ENCODE measurements around the gene CCDC141.
"Not testable (repeated sequence)": the region's sequence is repeated elsewhere in the genome, so short reads cannot be mapped to it uniquely, and the experiment has no call there.

The CCDC141 gene, protein sequence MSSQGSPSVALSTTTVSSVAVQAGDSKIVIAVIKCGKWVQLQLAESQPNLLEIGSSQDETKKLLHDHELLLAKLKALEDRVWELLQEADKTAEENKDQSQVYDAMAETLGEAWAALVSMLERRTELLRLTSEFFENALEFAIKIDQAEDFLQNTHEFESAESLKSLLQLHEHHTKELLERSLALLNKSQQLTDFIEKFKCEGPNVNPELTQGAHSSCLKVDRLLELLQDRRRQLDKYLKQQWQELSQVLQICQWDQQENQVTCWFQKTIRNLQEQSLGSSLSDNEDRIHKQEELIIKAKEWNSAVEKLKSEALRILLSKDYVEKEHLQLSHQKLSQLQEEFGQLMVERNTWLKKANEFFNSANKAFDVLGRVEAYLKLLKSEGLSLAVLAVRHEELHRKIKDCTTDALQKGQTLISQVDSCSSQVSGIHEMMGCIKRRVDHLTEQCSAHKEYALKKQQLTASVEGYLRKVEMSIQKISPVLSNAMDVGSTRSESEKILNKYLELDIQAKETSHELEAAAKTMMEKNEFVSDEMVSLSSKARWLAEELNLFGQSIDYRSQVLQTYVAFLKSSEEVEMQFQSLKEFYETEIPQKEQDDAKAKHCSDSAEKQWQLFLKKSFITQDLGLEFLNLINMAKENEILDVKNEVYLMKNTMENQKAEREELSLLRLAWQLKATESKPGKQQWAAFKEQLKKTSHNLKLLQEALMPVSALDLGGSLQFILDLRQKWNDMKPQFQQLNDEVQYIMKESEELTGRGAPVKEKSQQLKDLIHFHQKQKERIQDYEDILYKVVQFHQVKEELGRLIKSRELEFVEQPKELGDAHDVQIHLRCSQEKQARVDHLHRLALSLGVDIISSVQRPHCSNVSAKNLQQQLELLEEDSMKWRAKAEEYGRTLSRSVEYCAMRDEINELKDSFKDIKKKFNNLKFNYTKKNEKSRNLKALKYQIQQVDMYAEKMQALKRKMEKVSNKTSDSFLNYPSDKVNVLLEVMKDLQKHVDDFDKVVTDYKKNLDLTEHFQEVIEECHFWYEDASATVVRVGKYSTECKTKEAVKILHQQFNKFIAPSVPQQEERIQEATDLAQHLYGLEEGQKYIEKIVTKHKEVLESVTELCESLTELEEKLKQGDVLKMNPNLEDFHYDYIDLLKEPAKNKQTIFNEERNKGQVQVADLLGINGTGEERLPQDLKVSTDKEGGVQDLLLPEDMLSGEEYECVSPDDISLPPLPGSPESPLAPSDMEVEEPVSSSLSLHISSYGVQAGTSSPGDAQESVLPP (N-terminal part only)

DNA sequence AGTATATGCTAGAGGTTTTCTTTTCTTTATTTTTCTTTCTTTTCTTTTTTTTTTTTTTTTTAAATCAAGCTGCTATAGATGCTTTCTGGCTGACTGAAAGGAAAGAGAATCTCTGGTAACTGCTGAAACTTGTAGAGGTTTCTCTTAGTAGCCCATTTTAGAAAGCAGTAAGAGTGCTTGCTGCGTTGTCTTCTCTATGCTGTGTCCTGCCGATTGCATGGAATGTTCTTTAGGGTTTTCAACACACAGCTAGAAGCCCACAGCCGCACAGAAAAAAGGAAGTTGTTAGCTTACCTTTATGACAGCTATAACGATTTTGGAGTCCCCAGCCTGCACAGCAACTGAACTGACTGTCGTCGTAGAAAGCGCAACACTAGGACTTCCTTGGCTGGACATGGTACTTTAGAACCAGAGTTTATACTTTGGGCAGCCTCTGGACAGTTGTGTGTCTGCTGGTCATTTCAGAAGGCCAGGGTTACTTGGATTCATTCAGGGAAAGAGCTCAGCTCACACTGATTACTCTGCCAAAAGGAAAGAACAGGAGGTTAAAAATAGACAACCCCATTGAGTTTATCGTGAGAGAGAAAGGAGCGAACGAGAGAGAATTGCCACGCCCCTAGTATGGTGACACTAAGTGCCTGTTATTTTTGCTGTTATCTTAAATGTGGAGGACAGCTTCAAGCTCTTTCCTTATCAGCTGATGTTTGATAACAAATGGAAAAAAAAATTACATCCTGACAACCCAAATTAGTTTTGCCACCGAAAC, at the start of gene CCDC141:
TSS of gene CCDC141 (minus strand) at position 592 of the 766 bp plus-strand sequence. CDS start at position 396, 196 bp downstream.
- no peak for DNase-seq

DNA sequence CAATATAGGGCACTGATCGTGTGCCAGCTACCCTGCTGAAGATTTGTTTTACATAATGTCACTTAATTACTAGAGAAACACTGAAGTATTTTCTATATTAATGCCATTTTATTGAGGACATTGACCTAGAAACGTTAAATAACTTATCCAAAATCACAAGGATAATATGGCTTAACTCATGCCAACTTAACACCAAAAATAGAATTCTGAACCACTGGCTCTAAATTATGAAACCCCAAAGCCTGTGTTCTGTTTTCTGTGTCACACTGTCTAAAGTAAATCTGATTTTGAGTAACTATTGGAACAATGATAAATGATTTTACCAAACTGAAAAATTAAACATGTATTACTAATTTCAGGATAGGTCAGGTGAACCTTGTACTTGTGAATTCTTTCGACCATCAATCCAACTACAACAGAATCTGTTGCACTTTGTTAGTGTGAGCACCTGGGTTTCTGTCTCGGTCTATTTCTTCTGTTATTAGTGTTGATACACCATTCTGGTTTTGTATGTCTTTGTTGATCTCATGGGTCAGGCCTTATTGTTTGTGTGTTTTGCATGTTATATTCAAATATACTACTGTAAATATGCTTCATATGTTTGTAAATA, 48.2 kb upstream of the CCDC141 start:
- no peak for DNase-seq

DNA sequence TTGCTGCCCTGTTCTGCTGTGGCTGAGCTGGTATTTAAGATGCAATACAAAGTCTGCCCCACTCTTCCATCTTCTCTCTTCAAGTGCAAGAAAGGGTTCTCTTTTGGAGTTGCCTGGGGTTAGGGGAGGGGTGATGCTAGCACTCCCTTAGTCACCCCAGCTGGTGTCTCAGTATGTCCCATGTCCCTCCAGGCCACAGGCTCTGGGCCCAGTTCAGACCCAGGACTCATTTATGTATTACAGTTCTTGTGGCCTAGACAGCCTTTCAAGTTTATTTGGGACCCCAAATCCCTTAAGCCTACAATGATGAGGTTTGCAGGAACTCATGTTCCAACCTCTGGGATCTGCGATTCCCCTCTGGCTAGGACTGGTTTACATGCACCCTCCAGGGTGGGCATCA, 47.2 kb upstream of the CCDC141 start:
- DNase-seq = no peak

DNA sequence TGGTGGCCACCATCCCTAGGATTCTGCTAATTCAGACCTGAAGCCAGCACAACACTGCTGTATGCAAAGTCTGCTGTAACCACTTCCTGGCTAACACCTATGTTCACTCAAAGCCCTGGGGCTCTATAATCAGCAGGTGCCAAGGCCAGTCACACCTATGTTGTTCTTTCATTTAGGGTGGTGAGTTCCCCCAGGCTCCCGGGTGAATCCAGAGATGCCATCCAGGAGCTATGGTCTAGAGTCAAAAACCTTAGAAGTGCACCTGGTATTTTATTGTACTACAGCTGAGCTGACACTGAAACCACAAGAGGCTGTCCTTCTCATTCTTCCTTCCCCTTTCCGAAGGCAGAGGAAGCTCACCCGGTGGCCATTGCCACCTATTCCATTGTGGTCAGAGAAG, 46.2 kb upstream of the CCDC141 start:
- no peak for DNase-seq

DNA sequence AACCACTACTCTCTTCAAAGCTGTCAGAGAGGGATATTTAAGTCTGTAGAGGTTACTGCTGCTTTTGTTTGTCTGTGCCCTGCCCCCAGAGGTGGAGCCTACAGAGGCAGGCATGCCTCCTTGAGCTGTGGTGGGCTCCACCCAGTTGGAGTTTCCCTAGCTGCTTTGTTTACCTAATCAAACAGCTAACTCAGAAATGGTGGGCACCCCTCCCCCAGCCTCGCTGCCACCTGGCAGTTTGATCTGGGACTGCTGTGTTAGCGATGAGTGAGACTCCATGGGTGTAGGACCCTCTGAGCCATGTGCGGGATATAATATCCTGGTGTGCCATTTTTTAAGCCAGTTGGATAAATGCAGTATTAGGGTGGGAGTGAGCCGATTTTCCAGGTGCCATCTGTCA, 43.0 kb upstream of the CCDC141 start:
- not testable (repeated sequence) for DNase-seq

DNA sequence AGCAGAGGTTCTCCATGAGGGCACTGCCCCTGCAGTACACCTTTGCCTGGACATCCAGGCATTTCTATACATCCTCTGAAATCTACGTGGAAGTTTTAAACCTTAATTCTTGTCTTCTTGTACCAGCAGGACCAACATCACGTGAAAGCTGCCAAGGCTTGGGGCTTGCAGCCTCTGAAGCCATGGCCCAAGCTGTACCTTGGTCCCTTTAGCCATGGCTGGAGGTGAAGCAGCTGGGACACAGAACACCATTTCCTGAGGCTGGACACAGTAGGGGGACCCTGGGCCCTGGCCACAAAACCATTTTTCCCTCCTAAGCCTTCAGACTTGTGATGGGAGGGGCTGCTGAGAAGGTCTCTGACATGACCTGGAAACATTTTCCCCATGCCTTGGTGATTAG, 32.8 kb upstream of the CCDC141 start:
- DNase-seq = no peak

DNA sequence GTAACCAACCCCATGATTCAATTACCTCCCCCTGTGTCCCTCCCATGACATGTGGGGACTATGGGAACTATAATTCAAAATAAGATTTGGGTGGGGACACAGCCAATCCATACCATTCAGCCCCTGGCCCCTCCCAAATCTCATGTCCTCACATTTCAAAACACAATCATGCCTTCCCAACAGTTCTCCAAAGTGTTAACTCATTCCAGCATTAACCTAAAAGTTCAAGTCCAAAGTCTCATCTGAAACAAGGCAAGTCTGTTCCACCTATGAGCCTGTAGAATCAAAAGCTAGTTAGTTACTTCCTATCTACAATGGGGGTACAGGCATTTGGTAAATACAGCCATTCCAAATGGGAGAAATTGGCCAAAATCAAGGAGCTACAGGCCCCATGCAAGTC, 32.0 kb upstream of the CCDC141 start:
- no peak for DNase-seq

DNA sequence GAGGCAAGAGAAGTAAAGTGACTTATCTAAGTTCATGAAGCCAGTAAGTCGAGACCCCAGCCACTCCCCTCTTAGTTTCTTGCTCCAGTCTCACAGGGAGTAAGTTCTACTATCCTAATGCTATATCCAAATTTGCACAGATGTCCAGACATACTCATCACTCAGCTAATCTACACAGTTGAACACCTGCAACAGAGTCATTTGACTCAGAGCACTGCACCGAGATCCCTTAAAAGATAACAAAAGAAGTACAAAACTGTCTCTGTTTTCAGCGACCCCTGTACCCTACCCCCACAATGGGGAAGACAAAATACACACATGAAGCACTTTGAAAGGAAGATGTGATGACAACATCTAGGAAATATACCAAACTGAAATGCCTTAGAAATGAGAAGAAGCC, 22.6 kb upstream of the CCDC141 start:
- no peak for DNase-seq

DNA sequence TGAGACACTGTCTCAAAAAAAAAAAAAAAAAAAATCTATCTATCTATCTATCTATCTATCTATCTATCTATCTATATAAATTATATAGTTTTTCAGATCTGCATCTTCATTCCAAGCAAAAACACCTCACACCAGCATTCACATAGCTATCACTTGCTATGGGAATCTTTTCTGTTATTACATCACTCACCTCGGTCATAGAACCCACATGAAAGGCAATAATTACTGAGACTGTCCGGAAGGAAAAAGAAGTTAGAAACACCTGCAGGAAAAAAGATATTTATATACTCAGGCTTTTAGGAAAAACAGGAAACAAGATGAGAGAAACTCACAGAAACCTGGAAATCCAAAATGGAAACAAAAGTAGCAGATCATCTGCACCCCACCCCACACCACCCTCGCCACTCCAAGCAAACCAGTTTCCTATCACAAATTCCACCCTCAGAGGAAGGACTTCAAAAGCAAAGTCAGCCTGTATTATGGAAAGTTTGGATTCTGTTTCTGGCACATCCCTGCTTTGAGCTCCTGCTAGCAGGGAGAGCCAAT, 21.9 kb upstream of the CCDC141 start:
- DNase-seq = no peak

DNA sequence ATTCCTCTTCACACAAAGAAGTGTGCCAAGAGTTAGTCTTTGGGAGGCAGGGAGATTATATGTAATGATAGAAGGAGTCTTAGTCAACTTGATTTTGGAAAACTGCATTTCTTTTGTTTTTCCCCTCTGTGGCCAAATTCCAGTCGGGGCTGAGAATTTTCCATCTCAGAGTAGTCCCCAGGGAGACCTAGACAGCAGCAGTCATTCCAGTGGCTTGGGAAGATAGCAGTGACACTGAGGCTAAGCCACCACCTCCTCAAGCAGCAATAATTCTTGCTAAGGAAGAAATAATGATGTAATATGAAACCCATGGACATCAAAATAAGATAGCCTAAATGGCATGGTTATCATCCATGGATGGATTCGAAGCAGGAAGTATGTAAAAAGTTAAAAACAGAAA, 21.0 kb upstream of the CCDC141 start:
- no peak for DNase-seq

DNA sequence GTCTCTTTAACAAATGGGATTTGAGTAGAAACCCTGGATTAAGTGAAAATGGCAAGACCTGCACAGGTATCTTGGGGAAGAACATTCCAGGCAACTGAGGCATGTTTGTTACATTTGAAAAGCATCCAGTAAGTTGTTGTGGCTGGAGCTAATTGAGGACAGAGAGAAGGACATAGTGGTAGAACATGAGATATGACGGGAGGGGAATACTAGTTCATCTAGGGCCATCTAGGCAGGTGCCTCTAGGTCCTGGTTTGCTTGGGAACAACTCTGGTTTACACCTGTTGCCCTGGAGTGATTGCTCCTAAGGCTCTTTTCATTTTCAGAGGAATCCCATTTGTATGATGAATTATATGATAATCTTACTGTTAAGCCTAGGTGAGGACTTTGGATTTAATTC, 19.7 kb upstream of the CCDC141 start:
- DNase-seq = no peak

DNA sequence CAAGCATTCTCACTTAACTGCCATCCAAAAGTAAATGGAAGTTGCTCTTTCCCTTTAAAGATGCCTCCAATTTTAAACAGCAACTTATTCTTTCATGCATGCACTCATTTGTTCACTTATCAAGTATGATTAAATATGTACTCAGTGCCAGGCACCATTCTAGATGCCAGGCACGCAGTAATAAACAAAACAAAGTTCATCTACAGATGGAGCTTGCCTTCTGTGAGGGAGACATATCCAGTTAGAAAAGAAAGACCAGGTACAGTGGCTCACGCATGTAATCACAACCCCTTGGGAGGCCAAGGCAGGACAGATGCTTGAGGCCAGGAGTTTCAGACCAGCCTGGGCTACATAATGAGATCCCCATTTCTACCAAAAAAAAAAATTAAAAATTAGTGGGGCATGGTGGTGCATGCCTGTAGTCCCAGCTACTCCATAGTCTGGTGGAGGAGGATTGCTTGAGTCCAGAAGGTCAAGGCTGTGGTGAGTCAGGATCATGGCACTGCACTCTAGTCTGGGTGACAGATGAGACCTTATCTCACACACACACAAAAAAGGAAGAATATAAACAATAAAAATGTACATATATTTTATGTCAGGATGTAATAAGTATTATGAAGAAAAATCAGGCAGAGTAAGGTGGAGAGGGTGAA, 19.2 kb upstream of the CCDC141 start:
- DNase-seq = no peak

DNA sequence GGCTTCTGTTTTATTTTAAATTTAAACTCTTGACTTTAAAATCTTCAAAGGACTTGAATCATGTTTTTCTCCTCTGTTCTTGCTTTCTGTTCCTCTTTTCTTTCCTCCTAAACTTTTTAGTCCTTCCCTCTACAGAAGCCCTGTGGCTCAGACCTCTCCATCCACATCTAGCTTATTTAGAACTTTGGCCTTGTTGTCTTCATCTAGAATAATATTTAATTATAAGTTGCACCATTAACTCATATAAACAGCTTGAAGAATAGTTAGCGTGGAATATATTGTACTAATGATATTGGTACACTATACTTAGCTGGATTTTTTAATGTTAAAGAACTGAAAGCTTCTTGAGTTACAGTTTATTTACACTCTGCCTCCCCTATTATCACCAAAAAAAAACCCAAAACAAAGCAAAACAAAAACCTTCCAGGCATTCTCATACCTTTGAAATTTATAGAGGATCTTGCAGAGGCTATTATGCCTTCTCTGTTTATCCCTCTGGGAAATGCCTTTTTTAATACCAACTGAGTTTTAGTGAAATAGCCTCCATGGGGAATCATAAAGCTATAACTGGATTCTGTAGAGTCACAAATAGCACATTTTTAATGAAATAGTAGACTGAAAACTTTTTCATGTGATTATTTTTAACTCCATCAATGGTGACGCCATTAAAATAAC, 9.2 kb upstream of the CCDC141 start:
- DNase-seq = no peak

DNA sequence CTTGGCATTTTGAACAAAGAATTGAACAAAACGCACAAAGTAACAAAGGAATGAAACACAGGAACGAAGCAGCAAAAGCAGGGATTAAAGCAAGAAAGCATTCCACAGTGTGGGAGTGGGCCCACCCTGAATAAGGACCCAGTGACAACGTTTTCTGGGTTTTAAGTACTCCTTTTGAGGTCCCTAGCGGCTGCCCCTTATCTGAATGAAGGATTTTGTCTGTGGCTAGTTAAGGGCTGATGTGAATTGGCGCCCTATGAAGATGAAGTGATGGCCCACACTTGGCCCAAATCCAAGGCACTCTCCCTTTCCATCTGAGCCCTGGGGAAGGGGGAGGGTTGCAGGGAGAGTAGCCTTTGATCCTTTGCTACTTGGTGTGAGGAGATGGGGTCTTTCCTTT, 7.8 kb upstream of the CCDC141 start:
- DNase-seq = no peak

DNA sequence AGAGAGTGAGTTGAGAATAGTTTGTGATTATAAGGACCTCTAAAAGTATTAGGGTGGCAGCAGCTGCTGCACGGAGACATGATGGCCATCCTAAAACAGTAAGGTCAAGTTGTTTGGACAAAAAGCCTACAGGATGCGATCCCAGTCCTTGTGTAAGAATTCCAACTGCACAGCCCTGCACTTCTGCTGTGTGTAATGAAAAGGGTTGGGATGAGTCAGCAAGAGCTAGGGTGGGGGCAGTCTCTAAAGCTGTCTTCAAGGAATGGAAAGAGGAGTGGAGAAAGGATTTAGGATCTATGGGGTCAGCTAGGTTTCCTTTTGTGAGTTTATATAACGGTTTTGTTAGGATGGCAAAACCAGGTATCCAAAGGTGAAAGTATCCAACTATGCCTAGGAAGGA, 3.6 kb upstream of the CCDC141 start:
- not testable (repeated sequence) for DNase-seq

DNA sequence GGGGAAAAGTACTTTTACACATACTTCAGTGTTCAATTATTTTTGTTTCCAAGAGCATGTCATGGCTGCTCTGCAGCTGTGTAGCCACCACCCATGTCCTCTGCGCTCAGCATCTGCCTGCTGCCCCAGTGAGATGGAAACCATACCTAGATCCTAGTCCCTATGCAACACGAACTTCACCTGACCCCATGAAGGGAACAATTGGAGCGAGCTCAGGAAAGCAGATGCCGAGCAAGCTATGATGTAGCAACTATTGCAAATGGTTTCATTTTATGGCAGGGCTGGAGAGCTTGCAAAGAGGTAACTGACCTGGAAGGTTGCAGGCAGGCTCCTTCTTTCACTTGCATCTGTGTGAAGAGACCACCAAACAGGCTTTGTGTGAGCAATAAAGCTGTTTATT, 1.3 kb upstream of the CCDC141 start:
- DNase-seq = no peak

DNA sequence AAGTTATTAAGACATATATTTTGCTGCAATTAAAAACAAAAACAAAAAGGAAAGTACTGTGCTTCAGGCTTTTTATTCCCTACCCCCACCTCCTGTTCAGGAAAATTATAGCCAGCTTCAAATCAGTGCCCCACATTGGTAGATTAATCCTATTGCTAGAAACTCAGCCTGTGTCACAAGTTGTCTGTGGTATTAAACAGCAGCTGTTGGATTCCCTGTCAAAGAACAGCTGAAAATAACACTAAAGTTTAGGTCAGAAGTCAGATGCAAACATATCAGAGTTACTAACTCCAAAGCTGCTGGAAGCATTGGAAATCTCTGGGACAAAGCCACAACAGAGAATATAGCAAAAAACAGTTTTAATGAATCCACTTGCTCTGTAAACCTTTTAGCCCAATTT, 818 bp upstream of the CCDC141 start:
- no peak for DNase-seq

DNA sequence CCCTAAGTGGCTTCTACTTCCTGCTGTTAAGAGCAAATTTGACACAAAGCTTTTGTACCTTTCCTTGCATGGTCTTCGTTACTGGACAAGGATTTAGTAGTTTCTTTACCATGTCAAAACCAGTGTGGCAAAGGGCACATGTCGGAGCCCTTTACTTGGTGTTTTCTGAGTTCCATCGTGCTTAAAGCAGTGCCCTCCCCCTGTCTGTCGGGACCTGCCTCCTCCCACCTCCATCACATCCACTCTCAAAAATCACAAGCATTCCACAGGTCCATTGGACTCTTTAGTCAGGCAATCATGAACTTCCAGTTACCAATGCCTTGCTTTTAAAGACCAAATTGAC, 763 bp downstream of the CCDC141 start:
- DNase-seq = no peak

DNA sequence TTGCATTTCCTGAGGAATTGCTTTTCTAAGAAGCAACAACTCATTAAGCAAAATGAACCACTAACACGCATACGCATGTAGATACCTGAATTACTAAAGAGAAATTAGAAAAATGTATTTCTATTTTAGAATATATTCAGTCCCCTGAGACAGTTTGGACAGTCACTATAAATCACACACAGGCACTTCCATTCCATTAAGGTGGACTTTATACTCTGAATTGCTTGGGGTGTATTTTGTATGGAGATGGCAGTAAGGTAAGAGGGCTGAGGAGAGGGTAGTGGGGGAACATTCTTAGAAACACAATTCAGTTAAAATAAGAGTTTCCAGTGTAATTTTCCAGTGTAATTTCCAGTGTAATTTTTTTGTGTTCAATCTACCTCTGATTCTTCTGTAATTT, 1.8 kb downstream of the CCDC141 start:
- DNase-seq = no peak

DNA sequence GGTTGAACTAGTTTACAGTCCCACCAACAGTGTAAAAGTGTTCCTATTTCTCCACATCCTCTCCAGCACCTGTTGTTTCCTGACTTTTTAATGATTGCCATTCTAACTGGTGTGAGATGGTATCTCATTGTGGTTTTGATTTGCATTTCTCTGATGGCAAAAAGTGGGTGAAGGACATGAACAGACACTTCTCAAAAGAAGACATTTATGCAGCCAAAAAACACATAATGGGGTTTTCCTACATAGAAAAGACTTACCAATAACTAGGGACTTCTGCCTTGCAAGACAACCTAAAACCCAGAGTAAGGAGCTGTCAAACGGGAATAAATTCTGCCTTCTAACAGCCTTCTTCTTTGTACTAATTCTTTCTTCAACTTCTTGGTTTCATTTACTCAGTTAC, 4.3 kb downstream of the CCDC141 start:
- not testable (repeated sequence) for DNase-seq

DNA sequence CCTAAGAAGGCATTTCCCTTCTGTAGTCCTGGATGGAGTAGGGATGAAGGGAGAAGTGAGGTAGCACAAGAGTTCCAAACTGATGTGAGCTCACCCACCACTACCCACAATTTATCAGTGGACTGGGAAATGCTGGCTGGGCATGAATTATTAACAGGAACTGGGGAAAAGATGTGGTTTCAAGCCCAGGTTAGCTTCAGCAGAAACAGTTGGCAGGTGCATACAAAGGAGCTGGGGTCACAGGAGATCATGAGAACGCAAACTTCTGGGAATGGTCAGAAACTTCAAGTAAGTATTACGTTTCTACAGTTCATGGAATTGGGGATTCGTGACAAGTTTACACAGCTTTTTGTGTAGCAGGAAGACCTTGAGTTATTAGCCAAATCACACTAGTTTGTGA, 5.4 kb downstream of the CCDC141 start:
- no peak for DNase-seq
